GM12873 (cell line): Measurements from ENCODE around the gene GBP6.

Experiments
- CTCF ChIP-seq: IDR thresholded peaks from 2 replicates; pipeline ENCODE4 v1.5.1; 2012; ENCODE audit warnings: low read depth, mild to moderate bottlenecking, moderate library complexity, low read length, control low read depth; ENCODE audit not compliant: insufficient read depth; ENCODE audit errors: missing control alignments

GBP6 gene

GRCh38 chr1:89378001-89378400 is 14.1 kb downstream of the GBP6 start:
- TF ChIP-seq CTCF = no peak

- no peak for TF ChIP-seq CTCF
Observed at GRCh38 chr1:89381618-89382017, 17.8 kb downstream of the GBP6 start.

DNA sequence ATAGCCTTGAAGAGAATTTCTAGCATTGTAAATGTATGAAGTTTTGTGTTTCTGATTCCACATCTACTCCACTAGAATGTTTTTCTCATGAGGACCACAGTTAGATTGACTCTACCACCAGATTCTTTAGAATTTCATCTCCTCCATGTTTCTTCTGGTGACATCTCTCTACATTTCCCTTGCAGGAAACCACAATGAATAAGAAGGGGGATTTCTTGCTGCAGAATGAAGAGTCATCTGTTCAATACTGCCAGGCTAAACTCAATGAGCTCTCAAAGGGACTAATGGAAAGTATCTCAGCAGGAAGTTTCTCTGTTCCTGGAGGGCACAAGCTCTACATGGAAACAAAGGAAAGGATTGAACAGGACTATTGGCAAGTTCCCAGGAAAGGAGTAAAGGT is 18.6 kb downstream of the GBP6 start:
- no peak for TF ChIP-seq CTCF

DNA sequence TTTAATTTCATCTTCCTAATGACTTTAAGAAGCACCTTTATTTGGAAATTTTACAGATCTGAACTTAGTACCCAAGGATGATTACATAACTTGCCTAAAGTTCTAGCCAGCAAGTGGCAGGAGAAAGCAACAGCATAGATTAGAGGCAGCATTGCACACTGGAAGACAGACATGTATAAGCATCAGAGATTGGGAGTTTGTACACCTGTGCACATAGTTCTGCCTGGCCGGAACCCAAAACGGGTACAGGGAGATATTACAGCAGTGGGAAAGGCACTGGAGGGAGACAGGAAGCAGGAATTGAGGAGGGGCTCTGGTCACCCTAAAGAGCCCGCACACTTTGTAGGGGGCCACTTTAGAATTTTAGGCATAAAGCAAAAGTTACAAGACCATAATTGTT is 19.3 kb downstream of the GBP6 start:
- no peak for TF ChIP-seq CTCF

DNA sequence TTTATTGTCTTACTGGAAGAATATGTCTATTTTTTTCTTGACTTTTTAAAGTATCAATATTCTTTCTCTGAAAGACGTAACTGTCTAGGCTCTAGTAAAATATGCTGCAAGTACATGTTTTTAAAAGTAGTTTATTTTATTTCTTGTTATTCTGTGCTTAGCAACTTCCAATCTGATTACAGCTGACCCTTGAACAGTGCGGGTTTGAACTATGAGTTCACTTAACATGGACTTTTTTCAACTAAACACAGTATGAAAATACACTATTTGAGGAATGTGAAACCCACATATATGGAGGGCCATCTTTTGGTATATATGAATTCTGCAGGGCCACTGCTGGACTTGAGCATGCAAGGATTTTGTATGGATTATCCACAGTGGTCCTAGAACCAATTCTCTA is 26.8 kb downstream of the GBP6 start:
- TF ChIP-seq CTCF = no peak

DNA sequence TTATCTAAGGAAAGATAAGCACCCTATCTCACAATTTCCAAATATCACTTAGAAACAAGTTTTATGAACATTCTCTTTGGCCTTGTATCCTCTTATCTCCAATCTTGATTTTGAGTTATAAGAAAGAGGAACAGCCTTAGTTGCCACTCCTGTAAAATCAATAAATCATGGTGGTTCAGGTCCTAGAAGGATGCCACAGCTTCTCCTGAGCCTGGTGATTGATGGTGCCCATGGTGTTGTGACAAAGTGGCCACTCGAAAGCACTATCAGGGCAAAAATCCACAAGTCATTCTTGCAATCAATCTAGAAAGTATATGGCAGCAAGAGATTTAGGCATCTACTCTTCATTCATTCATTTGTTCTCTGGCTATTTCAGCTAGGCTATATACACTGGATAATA is 27.8 kb downstream of the GBP6 start:
- no peak for TF ChIP-seq CTCF

DNA sequence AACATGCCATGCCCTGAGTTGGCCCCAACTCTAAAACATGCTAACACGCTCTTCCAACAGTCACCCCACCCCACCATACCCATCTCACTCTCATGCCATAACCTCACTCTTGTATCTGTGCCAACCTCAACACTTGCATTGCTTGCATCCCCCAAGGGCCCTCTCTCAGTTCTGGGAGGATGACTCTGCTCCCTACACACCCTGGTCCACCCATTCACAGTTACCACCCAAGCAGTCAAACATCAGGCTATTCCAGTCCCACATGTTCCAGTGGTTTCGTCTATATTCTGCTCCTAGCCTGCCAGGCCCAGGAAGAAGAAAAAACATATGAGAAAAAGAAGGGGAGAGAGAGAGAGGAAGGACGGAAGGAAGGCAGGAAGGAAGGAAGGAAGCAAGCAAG is 31.0 kb downstream of the GBP6 start:
- no peak for TF ChIP-seq CTCF

- no peak for TF ChIP-seq CTCF
Observed at GRCh38 chr1:89396902-89397301, 33.0 kb downstream of the GBP6 start.
